IPS-11a (cell line): ENCODE measurements around the gene EXOC2.
A peak's percentile ranks its signal among the peaks of the same experiment; 100 is the strongest.
"Not testable (repeated sequence)": the region's sequence is repeated elsewhere in the genome, so short reads cannot be mapped to it uniquely, and the experiment has no call there.

Source experiments
- H3K4me3 ChIP-seq: one replicate; pipeline ENCODE4 v1.5.1; 2013; ENCODE audit warnings: low read depth, low read length, control low read depth

Gene EXOC2

DNA sequence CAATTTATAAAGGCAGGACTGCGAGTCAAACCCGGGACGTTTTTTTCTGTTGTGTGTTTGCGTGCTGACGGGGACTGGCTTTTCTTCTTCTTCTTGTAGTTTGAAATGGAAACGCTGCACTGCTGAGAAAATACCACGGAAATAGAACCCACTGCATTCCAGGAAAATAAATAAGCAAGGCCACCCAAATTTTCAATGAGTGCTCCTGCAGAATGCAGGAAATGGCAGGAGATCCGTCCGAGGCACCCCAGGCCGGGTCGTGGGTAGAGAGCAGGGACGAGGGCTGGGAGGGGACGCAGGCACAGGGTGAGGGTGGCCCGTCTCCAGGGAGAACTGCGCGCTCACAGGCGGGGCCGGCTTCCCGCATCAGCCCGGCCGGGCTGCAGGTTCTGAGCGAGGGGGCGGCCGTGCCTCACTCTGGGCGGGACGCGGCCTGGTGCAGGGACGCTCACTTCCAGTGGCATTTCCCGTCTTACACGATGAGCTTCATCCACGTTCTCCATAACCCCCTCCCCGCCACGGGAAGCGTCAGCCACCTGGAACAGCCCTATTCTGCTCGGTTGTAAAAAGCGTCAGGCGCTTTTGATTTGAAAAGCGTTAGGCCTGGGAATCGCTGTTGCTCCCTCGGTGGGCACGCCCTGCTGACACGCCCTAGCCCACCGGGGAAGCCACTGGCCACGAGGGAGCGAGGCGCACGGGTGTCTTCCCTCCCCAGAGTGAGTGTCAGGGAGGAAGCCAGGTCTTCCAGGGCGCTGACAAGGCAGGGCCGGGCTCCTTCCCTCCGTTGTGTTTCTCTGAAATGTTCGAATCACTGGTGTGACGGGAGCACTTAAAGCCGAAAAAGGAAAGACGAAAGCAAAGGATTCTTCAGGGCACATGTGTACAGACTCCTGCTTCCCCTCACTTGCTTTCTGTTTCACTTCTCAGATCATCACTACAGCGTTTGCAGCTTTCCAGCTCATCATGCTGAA, 17.9 kb upstream of the EXOC2 start:
- H3K4me3 ChIP-seq, result peak overlapping the region; percentile 38

DNA sequence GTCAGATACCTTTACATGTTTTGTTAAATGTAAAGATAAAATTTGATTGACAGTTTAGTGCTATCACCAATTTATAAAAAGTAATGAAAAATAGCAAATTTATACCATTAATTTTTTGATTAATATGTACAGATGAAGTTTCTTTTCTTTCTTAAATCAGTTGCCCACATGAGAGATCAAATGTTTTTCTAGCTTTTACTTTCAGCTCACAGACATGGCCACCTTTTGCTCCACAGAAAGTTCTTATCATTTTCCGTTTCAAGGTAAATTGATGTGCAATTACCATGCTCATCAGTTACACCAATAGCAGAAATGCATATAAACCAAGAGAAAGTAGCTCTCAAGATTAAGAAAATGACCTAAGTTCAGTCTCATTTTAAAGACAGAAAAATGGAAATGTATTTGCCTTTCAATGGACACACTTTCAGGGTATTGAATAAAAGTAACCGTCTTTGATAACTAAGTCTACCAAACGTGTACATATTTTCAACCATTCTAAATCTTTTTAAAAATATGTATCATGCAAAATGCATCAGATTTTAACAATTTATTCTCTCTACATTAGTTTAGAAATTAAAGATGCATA, 16.6 kb upstream of the EXOC2 start:
- H3K4me3 ChIP-seq, result no peak overlapping the region

DNA sequence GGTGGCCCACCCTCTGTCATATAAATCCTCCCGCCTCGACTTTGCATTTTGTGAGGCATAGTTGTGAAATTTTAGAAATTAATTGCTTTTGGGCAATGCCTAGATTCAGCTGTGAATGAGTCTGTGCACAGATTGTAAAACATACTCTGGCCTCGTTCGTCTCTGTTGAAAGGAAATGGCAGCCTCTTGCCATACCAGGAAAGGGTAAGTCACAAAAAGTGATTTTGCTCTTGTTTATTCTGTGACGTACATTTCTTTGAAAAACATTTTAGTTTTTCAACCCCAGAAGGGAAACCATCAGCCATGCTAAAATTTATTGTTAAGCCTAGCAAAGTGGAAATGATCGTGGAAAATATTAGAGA, 15.3 kb upstream of the EXOC2 start:
- H3K4me3 ChIP-seq, result no peak overlapping the region

DNA sequence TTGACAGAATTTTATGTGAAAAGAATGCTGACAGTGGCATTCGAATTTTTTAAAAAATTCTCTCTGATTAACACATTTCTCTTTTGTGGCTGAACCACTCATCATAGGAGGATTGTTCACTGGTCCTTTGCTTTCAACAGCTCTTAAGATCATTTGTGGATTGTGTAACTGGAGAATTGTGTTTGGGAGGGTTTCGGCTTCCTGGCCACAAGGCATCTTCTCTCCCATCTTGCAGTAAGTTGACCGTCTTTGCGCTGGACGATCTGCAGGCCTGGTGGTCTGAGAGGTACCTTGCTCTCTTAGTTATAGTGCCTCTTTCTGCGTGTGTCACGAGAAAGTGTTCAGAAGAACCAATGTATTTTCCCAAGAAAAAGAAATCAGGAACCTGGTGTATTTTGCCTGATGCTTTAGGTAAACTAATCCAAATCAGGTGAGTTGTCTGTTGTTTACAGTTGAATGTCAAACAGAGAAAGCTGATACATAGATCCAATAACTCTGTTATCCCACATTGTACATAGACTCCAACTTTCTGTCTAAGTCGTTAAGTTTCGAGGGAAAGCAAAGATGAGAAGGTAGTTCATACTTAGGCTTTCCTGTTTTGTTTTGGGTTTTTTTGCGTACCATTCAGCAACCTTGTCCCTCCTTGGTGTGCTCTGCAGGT, 14.8 kb upstream of the EXOC2 start:
- H3K4me3 ChIP-seq, result no peak overlapping the region

DNA sequence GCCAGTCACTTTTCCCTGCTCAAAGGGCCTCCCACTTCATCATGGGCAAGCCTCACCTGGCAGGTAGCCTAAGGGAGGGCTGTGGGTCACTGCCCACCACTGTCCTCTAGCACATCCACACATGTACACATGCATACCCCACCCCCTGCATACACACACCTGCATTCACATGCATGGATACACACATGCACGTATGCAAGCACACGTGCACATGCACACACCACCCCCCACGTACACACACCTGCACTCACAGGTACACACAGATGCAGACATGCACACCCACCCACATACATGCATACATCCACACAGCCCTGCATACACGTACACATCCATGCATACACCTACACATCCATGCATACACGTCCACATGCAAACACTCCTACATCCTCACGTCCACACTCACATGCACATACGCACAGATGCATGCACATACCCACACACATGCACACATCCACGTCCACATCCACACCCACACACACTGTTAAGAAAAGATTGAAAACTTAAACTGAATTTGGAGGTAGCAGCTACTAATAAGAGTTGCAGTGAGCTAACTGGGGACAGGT, 14.0 kb upstream of the EXOC2 start:
- no peak overlapping the region for H3K4me3 ChIP-seq

DNA sequence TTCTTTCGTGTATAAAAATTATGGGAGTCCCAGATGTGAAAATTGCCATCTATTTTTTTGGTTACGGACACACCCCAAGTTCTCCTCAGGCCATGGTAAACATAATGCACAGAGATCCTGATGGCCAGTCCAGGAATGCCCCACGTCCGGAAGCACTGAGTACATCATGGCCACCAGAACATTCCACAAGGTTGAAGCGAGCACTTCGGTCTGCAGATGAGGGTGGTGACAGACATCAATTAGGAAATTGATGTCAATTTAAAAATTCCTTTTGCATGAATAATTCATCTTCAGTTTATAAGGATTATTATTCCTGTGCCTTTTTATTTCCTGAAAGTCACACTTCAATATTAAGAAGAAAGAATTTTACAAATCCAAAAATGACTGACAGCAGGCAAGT, 13.2 kb upstream of the EXOC2 start:
- no peak overlapping the region for H3K4me3 ChIP-seq

DNA sequence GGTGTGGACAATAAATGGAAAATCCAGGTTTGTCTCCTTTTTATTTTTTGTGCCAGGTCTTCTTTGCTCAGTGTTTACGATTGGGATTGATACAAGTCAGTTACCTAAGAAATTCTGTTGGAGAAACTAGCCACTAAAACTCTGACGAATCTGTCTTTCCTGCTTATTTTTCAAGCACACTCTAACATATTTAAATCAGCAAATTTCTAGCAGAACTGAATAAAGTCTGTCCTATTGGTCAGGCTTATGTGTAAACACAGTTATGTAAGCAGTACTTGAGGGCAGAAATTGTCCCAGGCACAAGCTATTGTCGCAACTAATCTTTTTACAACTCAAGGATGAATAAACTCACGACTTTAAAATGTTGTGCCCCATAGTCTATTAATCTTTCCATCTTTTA, 12.1 kb upstream of the EXOC2 start:
- no peak overlapping the region for H3K4me3 ChIP-seq

DNA sequence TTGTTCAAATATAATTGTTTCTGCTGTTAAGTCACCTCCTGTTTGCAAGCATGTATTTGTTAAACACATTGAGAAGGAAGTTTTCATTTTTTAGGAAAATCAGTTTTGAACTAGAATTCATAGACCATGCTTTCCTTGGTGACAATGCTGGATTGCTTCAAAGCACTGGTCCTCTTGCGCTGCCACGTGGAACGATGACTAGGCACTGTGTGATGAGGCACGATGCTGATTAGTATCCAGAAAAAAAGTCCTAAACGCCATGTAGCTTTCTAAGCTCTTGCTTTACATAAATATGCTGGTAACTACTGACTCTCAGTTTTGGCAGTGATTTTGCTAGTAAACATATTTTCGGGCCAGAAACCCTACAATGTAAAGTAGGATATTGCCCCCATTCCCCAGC, 11.1 kb upstream of the EXOC2 start:
- H3K4me3 ChIP-seq, result no peak overlapping the region

DNA sequence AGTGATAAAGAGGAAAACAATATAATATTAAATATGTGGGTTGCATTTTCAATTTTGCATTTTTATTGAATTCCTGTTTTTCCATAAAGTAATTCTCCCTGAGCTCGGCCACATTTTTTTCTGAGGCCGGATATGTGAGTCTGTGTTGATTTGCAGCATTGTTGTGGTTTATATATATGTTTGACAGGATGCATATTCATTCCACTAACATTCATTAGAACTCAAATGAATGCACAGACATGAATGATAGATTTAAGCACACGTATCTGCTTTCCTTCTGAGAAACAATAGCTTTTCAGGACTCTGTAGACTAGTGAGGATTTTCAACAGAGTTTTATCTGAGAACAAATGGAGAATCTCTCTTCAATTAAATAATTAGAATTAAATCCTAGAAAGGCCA, 10.6 kb upstream of the EXOC2 start:
- no peak overlapping the region for H3K4me3 ChIP-seq

DNA sequence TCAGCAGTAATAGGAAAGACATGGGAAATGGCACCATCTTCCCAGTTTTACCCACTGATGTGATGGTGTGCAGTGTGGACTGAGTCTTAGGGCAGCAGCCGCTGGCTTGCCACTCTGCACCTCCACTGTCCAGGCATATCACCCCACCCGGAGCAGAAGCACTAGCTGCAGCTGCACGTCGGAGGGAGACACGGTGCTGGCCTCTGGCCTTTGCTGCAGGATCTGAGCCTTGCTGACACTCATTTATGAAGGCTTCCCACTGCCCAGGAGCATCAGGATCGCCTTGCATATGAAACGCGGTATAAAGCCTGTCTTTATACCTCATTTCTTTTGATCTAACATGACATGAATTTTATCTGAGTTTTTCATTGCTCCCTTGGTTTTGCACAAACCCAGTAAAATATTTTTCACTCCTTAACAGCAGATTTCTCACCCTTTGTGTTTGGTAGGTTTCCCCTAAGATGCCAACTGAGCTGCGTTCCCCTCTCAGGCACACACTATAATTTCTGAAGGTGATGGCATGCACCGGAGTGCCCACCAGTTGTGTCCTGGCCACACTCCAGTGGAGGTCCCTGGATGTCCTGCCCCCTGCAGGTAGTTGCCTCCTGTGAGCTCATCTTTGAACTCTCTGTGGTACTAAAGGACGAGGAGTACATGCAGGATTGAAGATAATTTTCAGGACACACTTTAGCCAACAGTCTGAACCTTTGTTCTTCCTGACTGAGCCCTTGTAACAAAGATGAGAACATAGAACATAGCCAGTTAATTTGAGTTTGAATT, 9.0 kb upstream of the EXOC2 start:
- H3K4me3 ChIP-seq, result no peak overlapping the region

DNA sequence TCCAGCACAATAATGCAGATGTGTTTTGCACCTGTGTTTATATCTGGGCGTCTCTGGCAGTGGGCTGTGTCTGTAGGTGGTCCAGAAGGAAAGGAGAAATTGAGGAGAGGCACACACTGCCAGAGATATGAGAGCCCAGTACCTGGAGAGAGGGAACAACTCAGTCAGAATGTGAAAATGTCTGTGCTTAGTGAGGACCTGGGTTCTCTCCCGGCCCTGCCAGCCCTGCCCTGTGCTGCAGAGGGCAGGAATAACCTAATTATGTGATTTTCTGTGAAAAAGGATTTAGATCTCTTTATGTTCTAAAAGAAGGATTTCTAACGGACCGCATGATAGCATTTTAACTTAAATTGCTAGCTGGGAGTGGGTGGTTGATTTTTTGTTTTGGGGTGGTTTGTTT, 8.3 kb upstream of the EXOC2 start:
- H3K4me3 ChIP-seq, result no peak overlapping the region

DNA sequence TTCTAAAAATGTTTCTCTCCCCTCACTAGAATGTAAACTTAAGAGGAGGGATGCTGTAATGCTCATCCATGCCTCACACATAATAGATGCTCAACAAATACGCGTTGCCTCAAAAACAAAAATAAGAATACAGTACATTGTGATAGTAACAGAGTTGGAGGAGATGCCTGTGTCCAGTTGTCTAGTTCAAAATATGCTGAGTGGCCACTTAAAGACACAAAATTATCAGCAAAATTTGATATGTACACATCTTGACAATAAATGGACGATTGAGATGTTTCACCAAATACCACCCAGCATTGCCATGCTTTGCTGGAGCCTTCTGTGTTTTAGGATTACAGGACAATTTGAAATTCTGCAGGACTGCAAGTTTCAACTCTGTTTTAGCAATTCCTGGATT, 7.6 kb upstream of the EXOC2 start:
- H3K4me3 ChIP-seq, result no peak overlapping the region

DNA sequence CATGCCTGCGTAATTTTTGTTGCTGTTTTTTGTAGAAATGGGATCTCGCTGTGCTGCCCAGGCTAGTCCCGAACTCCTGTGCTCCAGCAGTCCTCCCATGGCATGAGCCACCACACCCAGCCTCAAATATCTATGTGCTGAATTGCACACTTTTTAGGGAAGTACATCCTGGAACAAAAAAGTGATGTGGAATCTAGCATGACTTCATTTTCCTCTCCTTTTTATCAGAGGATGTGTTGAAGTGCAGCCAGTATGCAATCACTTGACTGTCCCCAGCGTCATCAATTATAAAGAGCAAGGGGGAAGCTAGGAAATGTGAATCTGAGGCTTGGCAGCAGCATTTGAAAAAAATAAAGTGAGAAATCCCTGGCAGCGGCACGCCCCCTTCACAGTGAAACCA, 6.4 kb upstream of the EXOC2 start:
- no peak overlapping the region for H3K4me3 ChIP-seq

DNA sequence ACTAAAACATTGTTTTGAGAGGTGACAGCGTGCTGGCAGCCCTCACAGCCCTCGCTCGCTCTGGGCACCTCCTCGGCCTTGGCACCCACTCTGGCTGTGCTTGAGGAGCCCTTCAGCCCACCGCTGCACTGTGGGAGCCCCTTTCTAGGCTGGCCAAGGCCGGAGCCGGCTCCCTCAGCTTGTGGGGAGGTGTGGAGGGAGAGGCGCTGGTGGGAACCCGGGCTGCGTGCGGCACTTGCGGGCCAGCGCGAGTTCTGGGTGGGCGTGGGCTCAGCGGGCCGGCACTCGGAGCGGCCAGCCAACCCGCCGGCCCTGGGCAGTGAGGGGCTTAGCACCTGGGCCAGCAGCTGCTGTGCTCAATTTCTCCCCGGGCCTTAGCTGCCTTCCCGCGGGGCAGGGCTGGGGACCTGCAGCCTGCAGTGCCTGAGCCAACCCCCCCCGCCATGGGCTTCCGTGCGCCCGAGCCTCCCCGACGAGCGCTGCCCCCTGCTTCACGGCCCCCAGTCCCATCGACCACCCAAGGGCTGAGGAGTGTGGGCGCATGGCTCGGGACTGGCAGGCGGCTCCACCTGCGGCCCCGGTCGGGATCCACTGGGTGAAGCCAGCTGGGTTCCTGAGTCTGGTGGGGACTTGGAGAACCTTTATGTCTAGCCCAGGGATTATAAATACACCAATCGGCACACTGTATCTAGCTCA, 1.6 kb upstream of the EXOC2 start:
- H3K4me3 ChIP-seq, result not testable (repeated sequence)

DNA sequence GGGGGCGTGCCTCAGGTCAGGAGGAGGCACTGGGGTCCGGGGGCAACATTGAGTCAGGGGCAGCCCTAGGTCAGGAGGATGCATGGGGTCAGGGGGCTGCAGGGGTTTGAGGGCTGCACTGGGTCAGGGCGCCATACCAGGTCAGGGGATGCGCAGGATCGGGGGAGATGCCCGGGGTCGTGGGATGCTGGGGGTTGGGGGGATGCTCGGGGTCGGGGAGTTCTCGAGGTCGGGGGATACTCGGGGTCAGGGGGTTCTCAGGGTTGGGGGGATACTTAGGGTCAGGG, 727 bp upstream of the EXOC2 start:
- peak overlapping the region; percentile 85 for H3K4me3 ChIP-seq

DNA sequence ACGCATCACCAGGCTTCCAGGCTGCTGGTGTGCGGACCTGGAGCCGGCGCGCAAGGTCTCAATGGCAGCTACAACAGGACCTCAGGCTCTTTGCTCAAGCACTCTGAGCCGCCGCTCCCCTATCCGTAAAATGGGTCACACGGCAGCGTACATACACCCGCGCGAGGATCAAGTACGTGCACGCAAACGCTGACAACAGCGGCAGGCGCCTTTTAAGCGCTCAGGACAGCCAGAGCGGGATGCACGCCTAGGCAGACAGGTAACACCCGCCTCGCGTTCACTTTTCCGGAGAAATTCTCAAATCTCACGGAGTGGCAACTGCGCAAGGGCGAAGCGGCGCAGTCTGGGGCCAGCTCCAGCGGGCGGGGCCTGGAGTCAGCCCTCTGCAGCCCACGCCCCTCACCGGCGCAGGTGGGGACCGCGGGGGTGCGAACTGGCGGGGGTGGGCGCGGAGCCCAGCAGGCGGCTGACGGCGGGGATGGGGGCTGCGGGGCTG, 535 bp downstream of the EXOC2 start:
- peak overlapping the region; percentile 85 for H3K4me3 ChIP-seq

DNA sequence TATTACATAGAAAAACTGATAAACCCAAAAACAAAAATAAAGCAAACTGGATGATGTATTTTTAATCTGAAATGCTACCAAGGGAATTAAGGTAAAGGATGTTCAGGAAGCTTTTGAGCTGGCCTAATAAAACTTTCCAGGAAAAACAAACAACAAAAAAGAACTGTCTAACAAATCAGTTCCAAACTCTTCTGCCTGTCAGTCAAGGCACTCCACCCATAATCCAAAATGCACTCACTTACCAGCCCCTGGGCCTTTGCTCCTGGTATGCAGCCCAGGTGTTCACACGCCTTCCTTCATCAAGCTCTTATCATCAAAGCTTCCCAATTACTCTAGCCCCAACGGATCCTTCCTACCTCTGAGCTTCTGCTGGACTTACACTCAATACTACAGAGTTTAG, 3.7 kb downstream of the EXOC2 start:
- no peak overlapping the region for H3K4me3 ChIP-seq

DNA sequence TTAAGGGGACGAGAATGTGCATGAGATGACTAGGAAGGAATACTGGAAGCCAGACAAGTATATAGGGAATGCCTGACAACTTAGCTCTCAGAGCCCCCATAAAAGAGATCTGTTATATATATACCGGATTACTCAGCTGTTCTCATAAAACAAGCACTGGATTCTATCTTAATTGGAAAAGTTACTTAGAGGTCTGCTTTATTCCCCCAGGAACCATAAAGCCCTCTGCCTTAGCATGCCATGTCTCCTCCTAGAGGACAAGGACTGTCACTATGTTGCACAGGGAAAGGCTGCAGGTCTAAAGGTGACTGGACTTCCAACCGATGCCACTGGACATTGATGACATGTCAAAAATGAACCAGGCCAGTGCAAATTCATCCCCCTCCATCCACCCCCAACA, 6.4 kb downstream of the EXOC2 start:
- no peak overlapping the region for H3K4me3 ChIP-seq

DNA sequence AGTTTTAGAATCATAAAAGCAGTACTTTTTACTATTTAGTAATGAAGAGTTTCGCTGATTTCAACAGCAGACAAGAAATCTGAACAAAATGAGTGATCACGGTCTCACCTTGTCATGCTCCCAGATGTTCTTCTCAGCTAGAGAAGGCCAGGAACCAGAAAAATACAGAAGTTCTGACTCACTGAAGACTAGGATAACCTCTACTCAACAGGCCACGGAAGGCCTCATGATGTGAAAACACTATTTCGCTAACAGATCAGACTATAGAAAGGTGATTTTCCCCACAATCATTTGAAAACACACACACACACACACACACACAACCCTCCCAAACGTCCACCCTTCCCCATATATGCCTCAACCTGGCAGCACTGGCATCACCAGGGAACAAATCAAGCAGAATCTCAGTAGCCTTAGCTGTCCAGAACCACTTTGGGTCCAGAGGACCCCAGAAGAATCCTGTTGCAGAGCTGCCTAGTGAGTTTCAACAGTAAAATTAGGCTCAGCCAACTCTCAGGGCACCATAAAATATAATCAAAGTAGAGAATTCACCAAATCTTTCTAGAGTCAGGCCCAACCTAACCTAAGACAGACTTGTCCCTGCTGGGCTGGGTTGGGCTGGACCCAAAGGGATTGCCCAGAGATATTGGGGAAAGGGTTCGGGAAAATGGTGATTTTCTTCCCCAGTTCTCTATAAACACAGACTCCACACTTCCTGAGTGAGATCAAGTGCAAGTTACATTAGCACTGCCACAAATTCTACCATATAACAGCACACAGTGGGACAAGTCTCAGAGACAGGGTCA, 7.9 kb downstream of the EXOC2 start:
- H3K4me3 ChIP-seq, result no peak overlapping the region
